Glutamatergic neuron (in vitro differentiated cells): ENCODE results near the gene HHIPL1. TPM values are rescaled to one million over a fixed set of nuclear protein-coding genes. Genes with fewer than 3 reads are reported as not detected.

Experiments
- DNase-seq: peaks from one replicate; pipeline ENCODE4 v3.0.0; 2022
- H3K27ac Mint-ChIP-seq: one replicate; pipeline ENCODE4 v1.8.0; 2020; ENCODE audit warnings: mild to moderate bottlenecking, mixed read lengths, inconsistent platforms; ENCODE audit not compliant: unreplicated experiment
- H3K27me3 Mint-ChIP-seq: one replicate; pipeline ENCODE4 v1.8.0; 2020; ENCODE audit warnings: mild to moderate bottlenecking, moderate library complexity, mixed read lengths, inconsistent platforms; ENCODE audit not compliant: unreplicated experiment
- H3K36me3 Mint-ChIP-seq: one replicate; pipeline ENCODE4 v1.8.0; 2020; ENCODE audit warnings: mild to moderate bottlenecking, mixed read lengths, inconsistent platforms; ENCODE audit not compliant: unreplicated experiment
- H3K4me1 Mint-ChIP-seq: one replicate; pipeline ENCODE4 v1.8.0; 2020; ENCODE audit warnings: mild to moderate bottlenecking, low read depth, mixed read lengths, inconsistent platforms; ENCODE audit not compliant: unreplicated experiment
- H3K4me3 Mint-ChIP-seq: one replicate; pipeline ENCODE4 v1.8.0; 2020; ENCODE audit warnings: mild to moderate bottlenecking, mixed read lengths, inconsistent platforms; ENCODE audit not compliant: unreplicated experiment
- H3K9me3 Mint-ChIP-seq: one replicate; pipeline ENCODE4 v1.8.0; 2020; ENCODE audit warnings: mild to moderate bottlenecking, moderate library complexity, mixed read lengths, inconsistent platforms; ENCODE audit not compliant: unreplicated experiment
- total RNA-seq: library from RNA; stranded (reverse); fragmentation: NEBNext Ultra II Directional; extraction: Animal tissue kit (Norgen Biotek cat#: 25700); gene quantifications from one replicate; pipeline ENCODE4 v1.2.1, GENCODE V29; 2021; ENCODE audit not compliant: unreplicated experiment
- TF ChIP-seq, protein P1 (sequence below): fragments of 200-600 bp; sonication (generic); IDR thresholded peaks from one replicate; pipeline ENCODE4 v1.5.0; 2021; ENCODE audit not compliant: partially characterized antibody, unreplicated experiment

HHIPL1 gene
- total RNA-seq, 1 donor from 2014 or later, result 0.47 TPM

DNA sequence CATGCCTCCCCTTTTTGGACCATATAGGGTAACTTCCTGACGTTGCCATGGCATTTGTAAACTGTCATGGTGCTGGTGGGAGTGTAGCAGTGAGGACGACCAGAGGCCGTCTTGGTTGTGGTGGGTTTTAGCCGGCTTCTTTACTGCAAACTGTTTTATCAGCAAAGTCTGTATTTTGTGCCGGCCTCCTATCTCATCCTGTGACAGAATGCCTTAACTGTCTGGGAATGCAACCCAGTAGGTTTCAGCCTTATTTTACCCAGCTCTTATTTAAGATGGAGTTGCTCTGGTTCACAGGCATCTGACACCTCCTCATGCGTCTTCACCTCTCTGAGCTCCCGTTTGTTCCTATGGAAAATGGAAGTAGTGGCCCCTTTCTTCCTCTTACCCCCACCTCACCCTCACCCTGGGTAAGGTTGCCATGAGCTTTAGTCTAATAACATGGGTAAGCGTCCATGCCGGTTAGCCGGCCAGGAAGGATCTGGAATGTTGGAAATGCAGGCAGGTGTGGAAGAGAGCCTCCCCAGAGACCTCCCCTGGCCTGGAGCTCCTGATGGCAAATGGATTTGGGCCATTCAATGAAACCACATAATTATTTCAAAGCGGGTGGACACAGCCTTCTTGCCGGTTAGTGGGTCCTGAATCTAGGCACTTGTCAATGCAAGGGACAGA, 18.6 kb downstream of the HHIPL1 start:
- peaks cover 5% of the 10 kb centered on the region for H3K4me1 Mint-ChIP-seq

DNA sequence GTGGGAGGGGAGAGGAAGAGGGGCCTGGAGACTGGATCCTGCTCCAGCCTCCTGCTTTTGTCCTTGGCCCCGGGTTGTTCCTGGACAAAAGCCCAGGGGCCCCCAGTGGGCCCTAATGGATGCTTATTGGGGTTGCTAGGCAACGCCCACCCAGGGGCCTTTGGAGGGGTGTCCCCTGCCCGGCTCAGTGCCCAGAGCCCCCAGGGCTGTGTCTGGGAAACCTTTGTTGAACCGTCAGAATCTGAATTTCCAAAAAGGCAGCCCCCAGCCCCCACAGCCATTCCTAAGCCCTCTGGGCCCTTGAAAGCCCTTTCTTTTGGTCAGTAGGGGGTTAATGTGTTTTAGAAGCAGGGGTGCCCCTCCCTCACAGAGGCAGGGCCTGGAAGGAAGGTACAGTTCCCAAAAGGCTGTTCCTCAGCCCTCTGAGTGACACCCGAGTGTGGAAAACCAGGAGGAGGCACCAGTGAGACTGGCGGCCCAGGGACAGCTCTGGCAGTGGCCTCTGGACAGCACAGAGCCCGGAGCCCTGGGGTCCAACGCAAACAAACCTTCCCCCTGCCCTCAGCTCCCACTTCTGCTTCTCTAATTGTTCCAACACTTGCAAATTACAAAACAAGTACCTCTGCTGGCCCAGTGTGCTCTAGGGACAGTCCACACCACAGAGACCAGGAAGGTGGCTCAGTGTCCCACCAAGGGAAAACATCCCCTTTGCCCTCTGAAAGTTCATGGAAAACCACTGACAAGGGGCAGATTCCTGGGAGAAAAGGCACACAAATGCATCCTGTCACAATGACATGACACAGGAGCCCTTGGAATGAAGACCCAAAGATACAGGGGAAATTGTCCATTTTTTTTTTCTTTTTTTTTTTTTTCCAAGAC, 19.4 kb downstream of the HHIPL1 start:
- peaks cover 5% of the 10 kb centered on the region for H3K4me1 Mint-ChIP-seq
- peaks cover 2% of the 10 kb centered on the region for H3K9me3 Mint-ChIP-seq
- no peak overlapping the region for H3K27ac Mint-ChIP-seq
- no peaks in the 10 kb centered on the region for H3K36me3 Mint-ChIP-seq
- TF ChIP-seq, protein P1, sequence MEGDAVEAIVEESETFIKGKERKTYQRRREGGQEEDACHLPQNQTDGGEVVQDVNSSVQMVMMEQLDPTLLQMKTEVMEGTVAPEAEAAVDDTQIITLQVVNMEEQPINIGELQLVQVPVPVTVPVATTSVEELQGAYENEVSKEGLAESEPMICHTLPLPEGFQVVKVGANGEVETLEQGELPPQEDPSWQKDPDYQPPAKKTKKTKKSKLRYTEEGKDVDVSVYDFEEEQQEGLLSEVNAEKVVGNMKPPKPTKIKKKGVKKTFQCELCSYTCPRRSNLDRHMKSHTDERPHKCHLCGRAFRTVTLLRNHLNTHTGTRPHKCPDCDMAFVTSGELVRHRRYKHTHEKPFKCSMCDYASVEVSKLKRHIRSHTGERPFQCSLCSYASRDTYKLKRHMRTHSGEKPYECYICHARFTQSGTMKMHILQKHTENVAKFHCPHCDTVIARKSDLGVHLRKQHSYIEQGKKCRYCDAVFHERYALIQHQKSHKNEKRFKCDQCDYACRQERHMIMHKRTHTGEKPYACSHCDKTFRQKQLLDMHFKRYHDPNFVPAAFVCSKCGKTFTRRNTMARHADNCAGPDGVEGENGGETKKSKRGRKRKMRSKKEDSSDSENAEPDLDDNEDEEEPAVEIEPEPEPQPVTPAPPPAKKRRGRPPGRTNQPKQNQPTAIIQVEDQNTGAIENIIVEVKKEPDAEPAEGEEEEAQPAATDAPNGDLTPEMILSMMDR, result no peak
- peaks cover 15% of the 10 kb centered on the region for H3K27me3 Mint-ChIP-seq
- no peak for DNase-seq
- no peak overlapping the region for H3K4me3 Mint-ChIP-seq

More for the DNA sequence above, 18.6 kb downstream of the HHIPL1 start:
- Mint-ChIP-seq H3K9me3 (peaks cover 2% of the 10 kb centered on the region), H3K4me3 (no peak overlapping the region), H3K27me3 (peaks cover 16% of the 10 kb centered on the region), H3K36me3 (no peaks in the 10 kb centered on the region), H3K27ac (no peak overlapping the region)
- TF ChIP-seq, protein P1, result no peak
- DNase-seq, result no peak

DNA sequence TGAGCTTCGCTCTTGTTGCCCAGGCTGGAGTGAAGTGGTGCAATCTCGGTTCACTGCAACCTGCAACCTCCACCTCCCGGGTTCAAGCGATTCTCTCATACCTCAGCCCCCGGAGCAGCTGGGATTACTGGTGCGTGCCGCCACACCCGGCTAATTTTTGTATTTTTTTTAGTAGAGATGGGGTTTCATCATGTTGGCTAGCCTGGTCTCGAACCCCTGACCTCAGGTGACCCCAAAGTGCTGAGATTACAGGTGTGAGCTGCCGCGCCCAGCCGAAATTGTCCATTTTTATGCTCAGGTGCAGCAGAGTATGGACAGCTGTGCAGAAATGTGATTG, 20.0 kb downstream of the HHIPL1 start:
- Mint-ChIP-seq H3K4me1 (peaks cover 5% of the 10 kb centered on the region), H3K4me3 (no peak overlapping the region)

DNA sequence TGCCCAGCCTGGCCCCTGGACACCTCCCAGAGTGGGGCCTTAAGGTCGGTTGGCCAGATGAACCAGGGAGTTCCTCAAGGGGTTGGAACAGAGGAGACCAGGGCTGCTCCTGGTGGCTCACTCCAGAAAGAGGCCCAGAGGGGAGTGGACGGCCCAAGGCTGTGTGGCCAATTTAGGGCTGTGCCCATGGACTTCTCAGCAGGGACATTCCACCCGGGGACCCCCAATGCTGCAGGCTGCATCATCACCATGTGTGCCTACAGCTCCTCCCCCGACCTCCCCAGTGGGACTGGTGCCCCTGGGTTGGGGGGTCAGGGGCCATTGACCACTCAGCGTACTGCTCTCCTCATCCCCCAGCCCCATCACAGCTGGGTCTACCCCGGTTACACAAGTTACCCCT, 21.6 kb downstream of the HHIPL1 start:
- no peak for DNase-seq
- TF ChIP-seq, protein P1, result no peak
- Mint-ChIP-seq H3K4me3 (no peak overlapping the region), H3K36me3 (no peaks in the 10 kb centered on the region), H3K27ac (no peak overlapping the region), H3K27me3 (peaks cover 10% of the 10 kb centered on the region), H3K9me3 (peaks cover 2% of the 10 kb centered on the region), H3K4me1 (peaks cover 5% of the 10 kb centered on the region)

More for the DNA sequence above, 20.0 kb downstream of the HHIPL1 start:
- Mint-ChIP-seq H3K27me3 (peaks cover 15% of the 10 kb centered on the region), H3K27ac (no peak overlapping the region), H3K9me3 (peaks cover 2% of the 10 kb centered on the region), H3K36me3 (no peaks in the 10 kb centered on the region)
- TF ChIP-seq, protein P1, result no peak
- no peak for DNase-seq

DNA sequence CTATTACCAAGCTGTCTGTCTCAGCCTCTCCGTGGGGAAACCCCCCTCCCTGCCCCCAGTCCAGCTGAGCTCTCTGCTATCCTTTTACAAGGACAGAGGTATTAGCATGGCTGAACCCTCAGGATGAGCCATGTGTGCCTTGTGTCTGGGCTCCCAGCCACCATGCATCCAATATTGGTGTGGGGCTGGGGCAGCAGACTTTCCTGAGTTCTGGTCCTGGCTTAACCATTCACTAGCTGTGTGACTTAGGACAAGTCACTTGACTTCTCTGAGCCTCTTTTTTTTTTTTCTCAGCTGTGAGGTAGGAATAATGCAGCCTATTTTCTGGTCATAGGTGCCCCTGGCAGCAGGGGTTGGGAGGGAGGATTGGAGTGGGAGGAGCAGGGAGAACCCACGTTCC, 22.1 kb downstream of the HHIPL1 start:
- H3K36me3 Mint-ChIP-seq, result no peaks in the 10 kb centered on the region
- H3K27ac Mint-ChIP-seq, result no peak overlapping the region
- TF ChIP-seq, protein P1, result no peak
- no peak overlapping the region for H3K4me3 Mint-ChIP-seq
- DNase-seq, result no peak
- H3K4me1 Mint-ChIP-seq, result peaks cover 5% of the 10 kb centered on the region
- H3K9me3 Mint-ChIP-seq, result peaks cover 2% of the 10 kb centered on the region
- peaks cover 10% of the 10 kb centered on the region for H3K27me3 Mint-ChIP-seq
